Lung microvascular endothelial cell (primary cell): Measurements from ENCODE around the gene MMP7. TPM values are rescaled to one million over a fixed set of nuclear protein-coding genes. Genes with fewer than 3 reads are reported as not detected.
A peak's percentile ranks its signal among the peaks of the same experiment; 100 is the strongest.

Experiments
- DNase-seq, 2 donors: peaks; one replicate each; pipeline versions ENCODE4 v3.0.0 to v3.0.0-alpha.2; 2010; ENCODE audit warnings: low read depth in 2 of 2
- total RNA-seq: library from RNA; depleted of rRNA; stranded (reverse); fragments of >200 nt; gene quantifications from 2 replicates; pipeline ENCODE4 v1.2.1, GENCODE V29; 2014

The MMP7 gene, protein sequence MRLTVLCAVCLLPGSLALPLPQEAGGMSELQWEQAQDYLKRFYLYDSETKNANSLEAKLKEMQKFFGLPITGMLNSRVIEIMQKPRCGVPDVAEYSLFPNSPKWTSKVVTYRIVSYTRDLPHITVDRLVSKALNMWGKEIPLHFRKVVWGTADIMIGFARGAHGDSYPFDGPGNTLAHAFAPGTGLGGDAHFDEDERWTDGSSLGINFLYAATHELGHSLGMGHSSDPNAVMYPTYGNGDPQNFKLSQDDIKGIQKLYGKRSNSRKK
- total RNA-seq = 0.20 and 10.0 TPM in 2 replicates

DNA sequence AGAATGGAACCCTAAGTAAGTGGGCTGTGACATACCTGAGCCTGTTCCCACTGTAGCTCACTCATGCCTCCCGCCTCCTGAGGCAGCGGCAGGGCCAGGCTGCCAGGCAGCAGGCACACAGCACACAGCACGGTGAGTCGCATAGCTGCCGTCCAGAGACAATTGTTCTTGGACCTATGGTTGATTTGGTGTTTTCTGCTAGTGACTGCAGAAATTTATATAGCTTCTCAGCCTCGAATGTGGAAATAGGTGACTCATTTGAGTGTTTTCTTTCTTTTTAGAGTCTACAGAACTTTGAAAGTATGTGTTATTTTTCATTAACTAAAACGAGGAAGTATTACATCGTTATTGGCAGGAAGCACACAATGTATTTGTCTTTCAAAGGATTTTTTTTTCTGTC is at the start of gene MMP7:
TSS of gene MMP7 (minus strand) at position 190 of the 400 bp plus-strand sequence. CDS start at position 143, 47 bp downstream.
- DNase-seq = peak; percentile 47 to 59

DNA sequence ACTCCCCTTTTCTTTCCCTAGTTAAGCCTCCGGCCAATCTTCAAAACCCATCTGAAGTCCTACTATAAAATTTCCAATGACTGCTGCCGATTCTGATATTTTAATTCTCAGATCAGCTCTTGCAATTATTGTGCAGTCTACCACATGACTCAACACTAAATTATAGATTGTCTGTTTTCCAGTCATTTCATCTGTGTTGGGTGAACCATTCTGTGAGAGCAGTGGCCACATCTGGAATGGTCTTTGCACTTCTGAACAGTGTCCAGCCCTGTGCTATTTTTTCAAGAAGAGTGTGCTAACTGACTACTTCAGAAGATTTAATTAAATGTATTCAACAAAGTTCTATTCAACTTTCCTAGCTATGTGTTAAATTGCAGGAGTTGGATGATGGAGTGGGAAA is 47.2 kb upstream of the MMP7 start:
- DNase-seq = no peak

DNA sequence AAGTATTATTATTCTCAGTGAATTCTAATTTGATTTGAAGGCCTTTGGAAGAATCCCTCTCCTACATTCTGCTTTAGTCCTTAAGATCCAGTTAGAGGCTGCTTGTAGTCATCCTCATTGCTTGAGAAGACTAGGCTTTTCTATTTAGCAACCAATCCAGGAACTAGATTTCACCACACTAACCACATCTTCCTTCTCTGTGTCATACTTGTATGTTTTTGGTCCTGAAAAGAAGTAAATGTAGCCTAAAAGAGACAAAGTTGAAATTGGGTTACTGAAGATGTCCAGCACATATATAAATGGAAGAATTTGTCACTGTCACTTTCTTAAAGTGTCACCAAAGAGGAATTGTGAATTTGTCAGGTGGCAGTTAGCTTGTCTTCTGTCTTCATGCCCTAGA is 46.6 kb upstream of the MMP7 start:
- DNase-seq = no peak

DNA sequence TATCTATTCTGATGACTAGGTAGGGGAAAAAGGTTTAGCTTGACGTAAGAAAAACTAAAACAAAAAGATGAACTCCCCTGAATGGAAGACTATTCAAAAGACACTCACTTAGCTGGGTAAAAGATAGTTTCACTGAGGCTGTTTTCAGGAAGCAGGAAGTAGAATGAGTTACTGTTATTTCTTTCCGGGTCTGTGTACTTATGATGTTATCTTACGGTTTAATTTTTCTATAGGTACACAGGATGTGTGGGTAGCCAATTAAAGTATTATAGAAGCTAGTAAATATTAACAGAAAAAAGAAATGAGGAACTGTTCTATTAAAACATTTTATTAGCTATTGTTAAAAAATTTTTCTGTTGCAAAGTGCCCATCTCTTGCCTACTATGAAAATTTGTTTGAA is 45.8 kb upstream of the MMP7 start:
- DNase-seq = no peak

DNA sequence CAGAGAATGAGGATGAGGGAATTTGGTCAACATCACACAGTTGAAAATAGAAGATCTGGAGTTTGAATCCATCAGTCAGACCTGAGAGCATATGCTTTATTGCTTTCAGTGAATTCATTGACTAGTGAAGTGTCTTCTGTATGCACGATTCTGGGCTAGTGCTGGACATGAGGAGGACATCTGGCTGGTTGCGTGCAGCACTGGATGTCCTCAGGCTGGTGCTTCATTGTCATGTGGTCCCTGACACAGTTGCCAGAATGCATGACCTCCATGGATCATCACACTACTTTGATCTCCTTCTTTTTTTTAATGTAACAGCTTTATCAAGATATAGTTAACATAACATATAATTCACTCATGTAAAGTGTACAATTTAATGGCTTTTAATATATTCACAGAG is 44.5 kb upstream of the MMP7 start:
- no peak for DNase-seq

DNA sequence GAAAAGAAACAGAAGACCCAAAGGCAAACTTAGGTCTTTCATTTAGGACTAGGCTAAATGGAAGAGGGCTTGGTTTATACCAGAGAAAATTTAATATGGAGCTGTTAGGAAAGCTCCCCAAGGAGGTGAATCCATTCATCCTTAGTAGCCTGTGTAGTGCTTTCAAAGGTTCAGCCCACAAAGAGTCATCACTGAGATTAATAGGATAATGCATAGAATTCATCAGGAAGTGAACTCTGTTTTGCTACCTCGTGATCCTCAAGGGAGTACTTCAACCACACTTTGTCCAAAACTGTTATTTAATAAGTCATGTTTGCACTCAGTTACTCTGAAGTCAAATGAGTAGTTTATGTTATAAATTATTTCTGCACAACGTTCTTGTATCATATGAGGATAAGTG is 43.3 kb upstream of the MMP7 start:
- peak in 1 of 2 donors; percentile 1 for DNase-seq

DNA sequence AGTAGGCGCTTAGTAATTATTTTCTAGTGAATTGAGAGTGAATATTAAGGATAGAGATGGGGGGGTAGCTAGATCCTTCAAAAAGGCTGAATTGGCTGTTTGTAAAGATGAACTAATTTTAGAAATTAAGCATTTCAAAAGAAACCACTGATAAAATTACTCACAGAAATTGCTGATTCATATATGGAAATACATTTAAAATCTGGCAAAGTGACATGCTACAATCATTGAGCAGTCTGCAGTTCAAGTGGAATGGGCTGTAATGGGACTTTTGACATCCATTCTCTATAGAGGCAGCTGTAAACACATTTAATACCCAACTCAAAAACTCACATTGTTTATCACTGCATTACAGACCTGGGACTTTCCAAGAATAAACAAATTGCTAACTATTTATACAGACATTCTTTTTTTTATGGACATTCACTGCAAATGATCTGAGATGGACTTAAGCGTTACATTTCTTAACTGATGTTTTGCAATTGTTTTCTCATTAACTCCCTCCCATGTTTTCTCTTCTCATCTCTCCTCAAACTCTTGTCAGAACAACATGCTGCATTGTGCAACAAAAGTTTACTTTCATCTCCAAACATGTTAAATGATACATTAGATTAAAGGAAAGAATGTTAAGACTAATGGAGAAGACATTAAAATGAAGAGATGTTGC is 42.1 kb upstream of the MMP7 start:
- no peak for DNase-seq

DNA sequence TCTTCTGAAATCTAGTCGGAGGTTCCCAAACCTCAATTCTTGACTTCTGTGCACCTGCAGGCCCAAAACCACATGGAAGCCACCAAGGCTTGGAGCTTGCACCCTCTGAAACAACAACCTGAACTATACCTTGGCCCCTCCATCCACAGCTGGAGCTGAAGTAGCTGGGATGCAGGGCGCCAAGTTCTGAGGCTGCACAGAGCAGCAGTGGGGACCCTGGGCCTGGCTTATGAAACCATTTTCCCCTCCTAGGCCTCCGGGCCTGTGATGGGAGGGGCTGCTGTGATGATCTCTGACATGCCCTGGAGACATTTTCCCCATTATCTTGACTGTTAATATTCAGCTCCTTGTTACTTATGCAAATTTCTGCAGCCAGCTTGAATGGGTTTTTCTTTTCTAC is 38.3 kb upstream of the MMP7 start:
- DNase-seq = no peak

DNA sequence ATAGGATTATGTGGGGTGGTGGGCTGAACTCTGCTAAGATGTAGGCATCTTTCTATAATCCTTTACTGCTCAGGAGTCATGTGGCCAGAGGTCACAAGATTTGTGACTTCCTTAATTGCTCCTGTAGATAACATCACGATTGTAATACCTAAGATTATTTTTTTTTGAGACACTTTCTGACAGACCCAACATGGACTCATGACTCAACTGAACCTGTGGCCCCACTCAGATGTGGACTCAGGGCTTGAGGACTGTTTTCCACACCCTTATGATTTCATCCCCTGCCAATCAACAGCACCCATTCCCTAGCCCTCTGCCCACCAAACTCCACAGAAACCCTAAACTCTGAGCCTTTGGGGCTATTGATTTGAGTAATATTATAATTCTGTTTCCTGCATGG is 35.6 kb upstream of the MMP7 start:
- no peak for DNase-seq

DNA sequence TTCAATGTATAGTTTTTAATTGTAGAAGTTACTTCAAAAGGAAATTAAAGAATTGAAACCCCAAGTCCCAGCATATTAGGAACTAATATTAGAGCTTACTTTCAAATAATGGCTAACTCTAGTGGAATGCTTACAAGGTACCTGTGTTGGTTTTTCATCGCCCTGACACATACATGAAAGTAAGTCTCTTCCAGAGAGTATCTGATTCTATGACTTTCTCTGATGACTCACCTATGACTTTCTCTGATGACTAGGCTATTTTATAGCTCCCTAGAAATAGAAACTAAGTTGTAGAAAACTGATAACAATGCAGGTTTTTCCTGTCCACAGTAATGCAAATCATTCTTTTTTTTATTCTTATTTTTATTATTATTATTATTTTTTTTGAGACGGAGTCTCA is 33.6 kb upstream of the MMP7 start:
- DNase-seq = peak; percentile 25 to 65

DNA sequence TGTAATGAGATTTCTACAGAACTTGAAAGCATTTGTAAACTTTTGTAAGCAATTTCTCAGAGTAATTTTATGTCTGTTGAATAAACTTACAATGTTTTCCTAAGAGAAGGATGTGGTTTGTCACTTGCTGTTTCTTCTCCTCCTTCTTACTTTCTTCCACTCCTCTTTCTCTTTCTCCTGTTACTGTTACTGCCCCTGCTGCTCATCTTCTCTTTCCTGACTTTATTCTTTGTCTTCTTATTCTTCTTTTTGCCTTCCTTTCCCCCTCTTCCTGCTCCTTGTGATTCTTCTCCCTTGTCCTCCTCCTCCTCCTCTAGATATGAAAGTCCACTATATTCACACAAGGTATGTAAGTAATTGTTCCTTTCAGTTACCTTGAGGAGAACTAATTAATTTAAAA is 31.1 kb upstream of the MMP7 start:
- no peak for DNase-seq

DNA sequence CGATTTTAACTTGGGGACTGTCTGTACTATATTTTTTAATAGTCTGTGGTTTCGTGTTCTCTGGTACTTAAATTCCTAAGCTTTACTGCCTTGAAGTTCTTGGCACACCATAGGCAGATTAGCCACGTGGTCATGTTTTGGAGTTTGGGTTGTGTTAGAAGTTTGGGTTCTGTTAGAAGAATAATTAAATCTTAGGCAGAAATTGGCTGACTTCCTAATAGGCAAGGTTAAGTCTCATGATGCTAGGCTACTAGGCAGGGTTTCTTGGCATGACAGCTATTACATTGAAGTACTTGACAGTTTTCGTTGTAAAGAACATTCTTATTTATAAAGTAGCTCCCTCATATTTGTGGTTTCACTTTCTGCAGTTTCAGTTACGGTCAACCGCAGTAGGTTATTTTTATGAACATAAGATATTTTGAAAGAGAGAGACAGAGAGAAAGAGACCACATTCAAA is 30.0 kb upstream of the MMP7 start:
- no peak for DNase-seq

DNA sequence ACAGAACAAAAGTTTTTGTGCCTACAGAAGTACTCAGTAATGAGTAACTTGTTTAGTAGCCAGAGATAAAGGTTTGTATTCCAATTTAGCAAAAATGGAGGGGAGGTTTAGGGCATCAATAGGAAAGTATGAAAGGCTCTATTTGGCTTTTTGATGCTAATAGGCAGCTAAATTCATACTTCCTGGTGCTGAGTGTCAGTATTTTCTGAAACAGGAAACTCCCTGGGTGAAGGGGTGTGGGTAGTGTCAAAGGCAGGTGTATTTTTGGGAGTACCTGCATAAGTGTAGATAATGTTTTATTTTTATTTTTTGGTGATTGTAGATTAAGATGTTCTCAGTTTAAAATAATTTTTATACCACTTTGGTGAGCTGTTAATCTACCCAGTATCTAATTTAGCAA is 29.3 kb upstream of the MMP7 start:
- no peak for DNase-seq

DNA sequence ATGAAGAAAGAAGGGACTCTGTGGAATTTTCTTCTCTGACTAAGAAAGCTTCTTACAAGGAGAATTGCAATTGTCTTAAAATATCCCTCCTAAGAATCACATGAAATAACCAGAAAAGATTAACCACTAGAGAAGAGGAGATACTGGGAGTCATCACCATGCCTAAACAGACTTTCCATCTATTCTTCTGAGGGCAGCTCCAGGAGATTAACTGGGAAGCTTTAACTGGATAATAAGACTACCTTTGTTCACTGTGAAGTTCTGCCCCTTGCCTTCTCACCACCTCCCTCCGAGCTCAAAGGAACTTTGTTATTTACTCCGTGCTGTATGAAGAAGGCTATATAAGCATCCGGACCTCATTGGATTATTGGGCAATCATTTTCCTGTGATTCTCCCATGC is 24.5 kb upstream of the MMP7 start:
- DNase-seq = no peak

DNA sequence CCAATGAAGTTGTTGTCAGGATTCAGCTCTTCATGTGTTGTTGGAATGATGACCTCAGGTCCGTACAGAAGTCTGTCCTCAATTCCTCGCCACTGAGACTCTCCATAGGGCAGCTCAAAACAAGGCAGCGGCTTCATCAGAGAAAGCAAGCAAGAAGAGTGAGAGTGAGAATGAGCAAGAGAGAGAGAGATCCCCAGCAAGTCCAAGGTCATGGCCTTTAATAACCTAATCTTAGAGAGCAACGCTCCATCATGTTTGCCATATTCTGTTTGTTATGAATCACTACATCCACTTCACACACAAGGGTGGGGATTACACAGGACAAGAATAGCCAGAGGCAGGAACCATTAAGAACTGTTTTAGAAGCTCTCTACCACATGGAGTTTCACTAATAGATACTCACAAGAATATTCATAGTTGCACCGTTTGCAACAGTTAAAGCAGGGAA is 23.3 kb upstream of the MMP7 start:
- DNase-seq = no peak

DNA sequence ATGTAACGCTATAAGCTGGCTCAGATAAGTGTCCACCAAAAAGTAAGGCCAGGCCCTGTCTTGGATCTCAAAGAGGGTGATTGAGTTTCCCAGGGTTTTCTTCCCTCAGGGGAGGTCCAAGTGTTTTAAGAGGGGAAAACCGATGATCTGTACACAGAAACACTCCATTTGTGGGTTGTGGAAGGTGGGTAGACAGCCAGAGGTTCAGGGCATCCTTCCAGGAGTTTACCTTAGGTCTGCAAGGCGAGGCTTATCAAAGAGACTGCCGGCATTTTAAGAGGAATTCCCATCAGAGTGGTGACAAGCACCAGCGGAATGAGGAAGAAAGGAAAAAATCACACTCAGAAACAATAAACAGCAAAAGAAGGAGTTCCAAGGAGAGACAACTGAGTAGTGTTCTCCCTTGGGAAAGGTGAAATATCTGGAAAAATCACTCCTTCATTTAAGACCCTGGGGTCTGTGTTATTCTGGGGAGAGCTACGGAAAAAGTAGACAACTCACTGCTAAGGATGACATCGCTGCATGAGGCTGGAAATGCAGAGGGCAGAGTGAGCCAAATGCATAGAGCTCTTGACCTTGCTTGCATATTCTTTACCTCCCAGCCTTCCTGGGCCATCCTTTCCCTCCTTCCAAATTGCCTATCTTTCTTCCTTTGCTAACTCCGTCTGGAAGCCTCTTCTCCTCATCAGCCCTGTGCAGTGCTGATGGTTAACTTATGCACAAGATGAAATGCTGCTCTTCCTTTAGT is 22.1 kb upstream of the MMP7 start:
- no peak for DNase-seq

DNA sequence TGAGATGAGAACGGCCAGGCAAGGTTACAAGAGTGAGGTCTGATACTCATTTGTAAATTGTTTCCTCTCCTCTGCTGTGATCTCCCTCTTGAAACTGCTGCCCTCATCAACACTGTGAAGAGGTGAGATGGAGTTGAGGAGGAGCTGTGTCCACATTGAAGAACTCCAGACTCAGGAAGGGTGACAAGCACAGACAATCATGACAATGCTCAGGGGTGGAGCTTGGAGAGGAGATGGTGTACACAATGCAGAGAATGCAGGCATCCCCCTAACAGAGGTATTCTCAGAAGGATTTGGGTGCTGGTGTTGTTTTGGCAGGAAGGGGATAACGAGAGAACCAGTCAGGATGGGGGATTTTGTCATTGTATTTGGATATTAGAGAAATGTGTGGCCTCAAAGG is 21.5 kb upstream of the MMP7 start:
- DNase-seq = no peak

DNA sequence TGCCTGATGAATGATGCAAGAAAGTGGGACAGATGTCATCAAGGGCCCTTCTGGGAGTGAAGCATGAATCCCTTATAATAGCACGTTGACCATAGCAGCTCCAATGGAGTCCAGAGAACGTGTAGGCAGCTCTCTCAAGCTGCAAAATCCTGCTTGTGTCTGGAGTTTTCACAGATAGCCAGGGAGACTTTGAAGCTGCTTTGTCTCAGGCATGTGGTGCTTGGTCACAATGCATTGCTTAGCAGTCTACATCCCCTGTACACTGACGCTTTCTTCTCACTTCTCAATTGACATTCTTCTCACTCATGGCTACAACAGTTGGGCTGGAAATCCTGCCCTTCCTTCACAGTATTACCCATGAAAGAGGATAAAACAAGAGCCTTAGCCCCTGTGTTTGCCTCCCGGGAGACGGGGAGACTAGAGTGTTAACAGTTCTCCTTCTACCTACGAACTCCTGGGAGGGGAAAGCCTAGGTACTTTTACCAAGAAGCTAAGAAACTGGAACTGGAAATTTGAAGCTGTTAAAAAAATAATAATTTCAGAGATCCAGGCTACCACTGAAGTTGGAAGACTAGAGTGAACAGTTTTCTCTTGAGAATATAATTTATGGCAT is 20.7 kb upstream of the MMP7 start:
- DNase-seq = no peak

DNA sequence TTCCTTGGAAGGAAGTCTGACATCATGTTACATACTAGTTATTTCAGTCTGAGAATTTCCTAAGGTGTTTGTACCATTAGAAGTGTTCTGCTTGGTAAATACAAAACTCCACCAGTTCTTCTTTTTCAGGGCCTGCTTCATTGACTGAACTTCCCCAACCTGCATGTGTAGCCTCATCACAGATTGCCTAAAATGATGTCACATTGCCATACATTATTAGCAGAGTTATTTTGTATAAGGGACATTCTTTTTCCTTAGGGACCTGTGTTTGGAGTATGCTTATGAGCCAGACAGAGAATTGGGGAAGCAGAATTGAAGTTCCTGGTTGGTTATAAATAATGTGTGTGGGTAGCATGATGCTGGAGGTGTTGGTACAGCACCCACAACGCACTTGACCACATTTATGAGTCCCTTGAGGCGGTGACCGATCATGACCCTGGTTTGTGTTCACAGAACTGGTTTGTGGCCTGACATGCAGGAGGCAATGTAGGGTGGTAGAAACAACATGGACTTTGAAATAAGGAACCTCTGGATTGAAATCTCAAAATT is 16.4 kb upstream of the MMP7 start:
- DNase-seq = no peak

DNA sequence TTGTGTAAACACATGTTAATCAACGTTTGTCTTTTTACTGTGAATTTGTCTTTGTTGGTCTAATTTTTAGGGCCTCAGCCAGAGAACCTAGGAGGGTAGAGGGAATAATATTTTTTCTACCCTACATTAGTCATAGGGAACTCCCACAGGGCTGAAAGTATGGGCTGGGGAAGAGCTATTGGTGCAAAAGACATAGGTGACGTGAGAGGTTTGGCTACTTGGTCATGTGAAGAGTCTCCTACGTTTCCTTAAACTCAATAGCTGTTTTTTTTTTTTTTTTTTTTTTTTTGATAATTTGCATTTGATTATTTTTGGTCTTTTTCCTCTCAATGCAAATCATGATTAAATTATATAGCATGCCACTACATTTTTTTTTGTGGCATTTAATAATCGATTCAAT is 15.9 kb upstream of the MMP7 start:
- DNase-seq = no peak

DNA sequence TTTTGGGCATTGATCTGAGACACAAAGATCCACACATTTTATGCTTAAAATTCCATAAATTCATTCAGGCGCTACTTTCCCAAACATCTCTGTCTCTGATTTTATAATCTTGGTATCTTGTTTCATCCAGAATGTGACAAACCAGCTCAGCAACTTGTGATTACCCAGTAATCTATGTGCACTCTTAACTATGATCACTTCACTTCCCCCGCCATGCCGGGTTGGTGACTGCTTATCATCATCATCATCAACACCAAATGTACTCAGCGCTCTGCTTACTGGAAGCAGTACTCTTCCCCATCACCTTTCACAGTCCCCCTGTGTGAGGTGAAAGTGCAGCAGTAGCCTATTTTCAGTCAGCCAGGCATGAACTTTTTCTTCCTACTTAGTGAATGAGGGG is 15.2 kb upstream of the MMP7 start:
- no peak for DNase-seq

DNA sequence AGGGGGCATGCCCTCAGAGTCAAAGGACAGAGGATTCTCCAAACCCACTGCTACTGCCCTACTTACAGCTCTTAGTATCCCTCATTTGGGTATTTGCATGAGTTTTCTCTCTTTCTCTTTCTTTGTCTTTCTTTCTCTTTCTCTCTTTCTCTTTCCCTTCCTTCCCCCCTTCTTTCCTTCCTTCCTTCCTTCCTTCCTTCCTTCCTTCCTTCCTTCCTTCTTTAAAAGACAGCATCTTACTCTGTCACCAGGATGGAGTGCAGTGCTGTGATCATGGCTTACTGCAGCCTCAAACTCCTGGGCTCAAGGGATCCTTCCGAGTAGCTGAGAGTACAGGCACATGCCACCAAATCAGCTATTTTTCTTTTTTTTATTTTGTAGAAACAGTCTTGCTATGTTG is 14.0 kb upstream of the MMP7 start:
- no peak for DNase-seq
